Heart left ventricle (tissue), 16 donors: Measurements from ENCODE around the gene VAMP3. TPM values are rescaled to one million over a fixed set of nuclear protein-coding genes. Genes with fewer than 3 reads are reported as not detected.

ENCODE experiments used
- ATAC-seq, 4 donors: fragments of 200-7000 bp; cut with Tn5 transposase; one replicate each; pipeline ENCODE4 v1.9.1; 2020 to 2022; ENCODE audit warnings: moderate library complexity in 4 of 4, mild to moderate bottlenecking in 3 of 4, moderate number of reproducible peaks in 1 of 4
- DNase-seq, 5 donors: peaks; one replicate each; pipeline ENCODE4 v3.0.0-alpha.2; 2020
- H3K27ac ChIP-seq, 12 donors: fragments of 200-600 bp; sonication (generic) in 4 of 12; one replicate each; pipeline versions ENCODE4 v1.5.0 to v1.8.0; 2016 to 2022; ENCODE audit warnings: mild to moderate bottlenecking in 2 of 12
- H3K27me3 ChIP-seq, 9 donors: fragments of 200-600 bp; sonication (generic) in 2 of 9; one replicate each; pipeline versions ENCODE4 v1.5.1 to v1.8.0; 2016 to 2022; ENCODE audit warnings: mild to moderate bottlenecking in 3 of 9
- H3K36me3 ChIP-seq, 9 donors: fragments of 200-600 bp; sonication (generic) in 2 of 9; one replicate each; pipeline versions ENCODE4 v1.5.0 to v1.8.0; 2018 to 2022; ENCODE audit warnings: mild to moderate bottlenecking in 2 of 9
- H3K4me1 ChIP-seq, 12 donors: fragments of 200-600 bp; sonication (generic) in 4 of 12; one replicate each; pipeline versions ENCODE4 v1.5.0 to v1.8.0; 2016 to 2022; ENCODE audit warnings: mild to moderate bottlenecking in 3 of 12
- H3K4me3 ChIP-seq, 12 donors: fragments of 200-600 bp; sonication (generic) in 4 of 12; one replicate each; pipeline versions ENCODE4 v1.5.0 to v1.8.0; 2017 to 2022; ENCODE audit warnings: mild to moderate bottlenecking in 9 of 12, moderate library complexity in 4 of 12
- H3K9me3 ChIP-seq, 12 donors: fragments of 200-600 bp; sonication (generic) in 4 of 12; one replicate each; pipeline versions ENCODE4 v1.5.0 to v1.8.0; 2016 to 2022; ENCODE audit warnings: mild to moderate bottlenecking in 1 of 12
- POLR2A ChIP-seq, 2 donors: fragments of 450-650 bp; IDR thresholded peaks; one replicate each; pipeline ENCODE4 v1.6.1; 2017; ENCODE audit warnings: antibody characterized with exemption in 2 of 2, mild to moderate bottlenecking in 2 of 2, moderate library complexity in 2 of 2
- WGBS, 4 donors: extraction: QIAGEN DNeasy Blood & Tissue Kit in 2 of 4; methylation state at CpG; one replicate each; pipeline versions ENCODE4 v1.1.5 to v1.1.7; 2013 to 2018; 5-methylcytosine and 5-hydroxymethylcytosine counted together
- intact Hi-C, 10 donors: fragments of 100-400 bp; cut with DNase I; formaldehyde crosslinking; loops; one replicate each; pipeline versions ENCODE4 v1.11.1 to v1.14.2; 2022
- polyA plus RNA-seq, 2 donors: library from polyadenylated mRNA; stranded (reverse); fragments of 200-250 nt; gene quantifications; one replicate each; pipeline ENCODE4 v1.2.3, GENCODE V29; 2013
- total RNA-seq, 9 donors: library from RNA; depleted of rRNA in 2 of 9; stranded (reverse); fragments of >200 nt in 2 of 9; fragmentation: NEBNext Ultra II Directional in 3 of 9; extraction: Animal tissue kit (Norgen Biotek cat#: 25700) in 3 of 9; gene quantifications; one replicate each; pipeline versions ENCODE4 v1.1.0 to v1.2.4, GENCODE V29; 2016 to 2023
- TF ChIP-seq, protein P1 (sequence below), 12 donors: fragments of 200-600 bp; sonication (generic) in 4 of 12; IDR thresholded peaks; one replicate each; pipeline versions ENCODE4 v1.5.0 to v1.8.0; 2018 to 2022; ENCODE audit warnings: antibody characterized with exemption in 12 of 12, mild to moderate bottlenecking in 5 of 12
- donor health status: ischemic (EF 13 %, LVEDD 7.1; RV severe dilation, severe dysfunction).
- donor health status: healthy with polysubstance abuse.
- donor health status: DM: no; HTN: yes; CAD: no.
- donor health status: DM: no; HTN: no; CAD: no.
- donor health status: ischemic (EF 25% LVEDD 6.9; RV normal size, moderate dysfunction).
- donor health status: ischemic (EF 25% LVEDD 5.7; RV mildly dilated, moderate dysfunction).
- donor health status: healthy.
- donor health status: DM: yes; HTN: yes; CAD: no.
- donor health status: ischemic (EF 35%, LVEDD 5.7; RV mildly dilated, moderate dysfunction).
- donor health status: nonischemic (EF 11% LVEDD 7.7; RV severe dilation, severe dysfunction).
- donor health status: DM: yes; HTN: yes; CAD: no.
- donor health status: PGD.
- donor health status: ischemic (EF 29% LVEDD 5.4; RV normal size, mild dysfunction).
- donor health status: nonischemic (EF 23%, LVEDD 6.1; RV moderate dilation, normal function).

VAMP3 gene
- total and polyA plus RNA-seq, 11 donors: 40.2 to 100 (median 70.9) TPM

DNA sequence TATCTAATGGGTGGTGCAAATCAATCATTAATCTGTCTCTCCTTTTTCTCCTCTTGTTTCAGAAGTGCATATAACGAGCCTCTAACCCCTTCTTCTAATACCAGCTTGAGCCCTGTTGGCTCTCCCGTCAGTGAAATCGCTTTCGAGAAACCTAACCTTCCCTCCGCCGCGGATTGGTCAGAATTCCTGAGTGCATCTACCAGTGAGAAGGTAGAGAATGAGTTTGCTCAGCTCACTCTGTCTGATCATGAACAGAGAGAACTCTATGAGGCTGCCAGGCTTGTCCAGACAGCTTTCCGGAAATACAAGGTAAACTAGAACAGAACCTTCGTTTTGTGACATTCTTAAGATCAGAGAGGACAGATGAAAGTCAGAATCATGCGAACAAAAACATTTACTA, 25.3 kb upstream of the VAMP3 start:
- TF ChIP-seq, protein P1, sequence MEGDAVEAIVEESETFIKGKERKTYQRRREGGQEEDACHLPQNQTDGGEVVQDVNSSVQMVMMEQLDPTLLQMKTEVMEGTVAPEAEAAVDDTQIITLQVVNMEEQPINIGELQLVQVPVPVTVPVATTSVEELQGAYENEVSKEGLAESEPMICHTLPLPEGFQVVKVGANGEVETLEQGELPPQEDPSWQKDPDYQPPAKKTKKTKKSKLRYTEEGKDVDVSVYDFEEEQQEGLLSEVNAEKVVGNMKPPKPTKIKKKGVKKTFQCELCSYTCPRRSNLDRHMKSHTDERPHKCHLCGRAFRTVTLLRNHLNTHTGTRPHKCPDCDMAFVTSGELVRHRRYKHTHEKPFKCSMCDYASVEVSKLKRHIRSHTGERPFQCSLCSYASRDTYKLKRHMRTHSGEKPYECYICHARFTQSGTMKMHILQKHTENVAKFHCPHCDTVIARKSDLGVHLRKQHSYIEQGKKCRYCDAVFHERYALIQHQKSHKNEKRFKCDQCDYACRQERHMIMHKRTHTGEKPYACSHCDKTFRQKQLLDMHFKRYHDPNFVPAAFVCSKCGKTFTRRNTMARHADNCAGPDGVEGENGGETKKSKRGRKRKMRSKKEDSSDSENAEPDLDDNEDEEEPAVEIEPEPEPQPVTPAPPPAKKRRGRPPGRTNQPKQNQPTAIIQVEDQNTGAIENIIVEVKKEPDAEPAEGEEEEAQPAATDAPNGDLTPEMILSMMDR (IDR thresholded peaks at IDR 0.05): no peak
- TF ChIP-seq POLR2A (IDR thresholded peaks at IDR 0.05): no peak
- DNase-seq (no peak), ATAC-seq (no peak)
- H3K4me3 ChIP-seq: no peak overlapping the region
- intact Hi-C loops: no loop called here
- no peak overlapping the region for H3K27ac ChIP-seq
- no peaks in the 10 kb centered on the region for H3K9me3 ChIP-seq
- 94 to 96% (median 95%) methylated on average over 10 of the region's 10 CpGs for WGBS, 4 donors
- peaks cover 0 to 37% (median 10%) of the 10 kb centered on the region in 9 donors for H3K36me3 ChIP-seq
- no peaks in the 10 kb centered on the region for H3K4me1 ChIP-seq
- no peaks in the 10 kb centered on the region for H3K27me3 ChIP-seq

DNA sequence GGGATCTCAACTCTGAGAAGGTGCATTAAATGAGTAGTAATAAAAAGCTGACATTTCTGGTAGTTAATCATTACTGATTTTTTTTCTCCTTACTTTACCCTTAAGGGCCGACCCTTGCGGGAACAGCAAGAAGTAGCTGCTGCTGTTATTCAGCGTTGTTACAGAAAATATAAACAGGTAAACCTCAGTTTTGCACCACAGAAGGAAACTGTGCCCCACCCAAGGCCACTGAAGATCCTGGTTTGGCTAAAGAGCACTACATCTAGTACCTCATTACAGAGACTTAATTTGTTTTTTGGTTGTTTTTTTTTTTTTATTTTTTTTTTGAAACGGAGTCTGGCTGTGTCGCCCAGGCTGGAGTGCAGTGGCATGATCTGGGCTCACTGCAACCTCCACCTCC, 23.5 kb upstream of the VAMP3 start:
- peaks cover 0 to 3% (median 0%) of the 10 kb centered on the region in 12 donors for H3K4me1 ChIP-seq
- peaks cover 0 to 37% (median 10%) of the 10 kb centered on the region in 9 donors for H3K36me3 ChIP-seq
- H3K4me3 ChIP-seq: no peak overlapping the region
- TF ChIP-seq POLR2A (IDR thresholded peaks at IDR 0.05): no peak
- TF ChIP-seq, protein P1 (IDR thresholded peaks at IDR 0.05): no peak
- 91 to 95% (median 94%) methylated on average over 5 of the region's 5 CpGs for WGBS, 4 donors
- DNase-seq (no peak), ATAC-seq (no peak)
- intact Hi-C loops: no loop called here
- H3K27me3 ChIP-seq: no peaks in the 10 kb centered on the region
- H3K27ac ChIP-seq: no peak overlapping the region
- no peaks in the 10 kb centered on the region for H3K9me3 ChIP-seq

DNA sequence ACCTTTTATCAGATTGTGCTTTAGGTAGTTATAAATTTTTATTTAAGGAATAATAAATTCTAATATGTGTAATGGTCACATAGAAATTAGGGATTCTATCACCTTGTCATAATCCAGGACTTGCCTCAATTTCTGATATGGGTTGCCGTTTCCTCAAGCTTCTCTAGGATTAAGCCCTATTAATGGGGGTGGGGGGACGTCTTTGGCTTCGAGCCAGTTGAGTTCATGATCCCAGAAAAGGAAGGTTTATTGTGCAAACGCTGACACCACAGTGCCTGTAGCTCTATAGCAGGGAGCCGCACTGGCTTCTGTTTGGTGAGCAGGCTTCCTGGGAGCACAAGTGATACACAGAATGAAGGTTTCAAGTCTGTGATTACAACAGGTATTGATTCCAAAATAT, 22.0 kb upstream of the VAMP3 start:
- Histone ChIP-seq H3K27ac (no peak overlapping the region), H3K4me3 (no peak overlapping the region), H3K4me1 (peaks cover 0 to 15% (median 0%) of the 10 kb centered on the region in 12 donors), H3K9me3 (no peaks in the 10 kb centered on the region), H3K27me3 (no peaks in the 10 kb centered on the region), H3K36me3 (peaks cover 0 to 37% (median 10%) of the 10 kb centered on the region in 9 donors)
- TF ChIP-seq, protein P1 (IDR thresholded peaks at IDR 0.05): no peak
- no peak for TF ChIP-seq POLR2A (IDR thresholded peaks at IDR 0.05)
- ATAC-seq: no peak
- 58 to 64% (median 61%) methylated on average over 5 of the region's 5 CpGs for WGBS, 4 donors
- DNase-seq: no peak
- intact Hi-C loops: no loop called here

DNA sequence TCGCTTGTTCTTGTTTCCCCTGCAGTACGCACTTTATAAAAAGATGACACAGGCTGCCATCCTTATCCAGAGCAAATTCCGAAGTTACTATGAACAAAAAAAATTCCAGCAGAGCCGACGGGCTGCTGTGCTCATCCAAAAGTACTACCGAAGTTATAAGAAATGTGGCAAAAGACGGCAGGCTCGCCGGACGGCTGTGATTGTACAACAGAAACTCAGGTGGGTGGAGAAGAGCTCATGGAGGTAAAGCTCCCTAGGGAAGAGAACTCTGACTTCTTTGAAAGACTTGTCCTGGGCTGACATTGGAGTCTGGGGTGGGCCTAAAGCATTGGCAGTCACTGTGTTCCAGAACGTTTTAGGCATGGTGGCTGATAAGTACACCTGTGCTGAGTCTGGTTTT, 19.9 kb upstream of the VAMP3 start:
- H3K9me3 ChIP-seq: no peaks in the 10 kb centered on the region
- intact Hi-C loops: no loop called here
- H3K27me3 ChIP-seq: no peaks in the 10 kb centered on the region
- H3K4me3 ChIP-seq: no peak overlapping the region
- H3K4me1 ChIP-seq: peaks cover 0 to 19% (median 0%) of the 10 kb centered on the region in 12 donors
- peaks cover 0 to 25% (median 6%) of the 10 kb centered on the region in 9 donors for H3K36me3 ChIP-seq
- 91 to 95% (median 94%) methylated on average over 11 of the region's 11 CpGs for WGBS, 4 donors
- TF ChIP-seq, protein P1 (IDR thresholded peaks at IDR 0.05): no peak
- no peak for TF ChIP-seq POLR2A (IDR thresholded peaks at IDR 0.05)
- ATAC-seq (no peak), DNase-seq (no peak)
- no peak overlapping the region for H3K27ac ChIP-seq
